HG03575 (cell line): ENCODE measurements around the gene MORC1.

Experiments used
- ATAC-seq: cut with Tn5 transposase; IDR thresholded peaks from one replicate; pipeline ENCODE4 v1.9.1; 2021; ENCODE audit not compliant: unreplicated experiment, insufficient number of reproducible peaks, low FRiP score; ENCODE audit errors: extremely low read depth

Gene MORC1

DNA sequence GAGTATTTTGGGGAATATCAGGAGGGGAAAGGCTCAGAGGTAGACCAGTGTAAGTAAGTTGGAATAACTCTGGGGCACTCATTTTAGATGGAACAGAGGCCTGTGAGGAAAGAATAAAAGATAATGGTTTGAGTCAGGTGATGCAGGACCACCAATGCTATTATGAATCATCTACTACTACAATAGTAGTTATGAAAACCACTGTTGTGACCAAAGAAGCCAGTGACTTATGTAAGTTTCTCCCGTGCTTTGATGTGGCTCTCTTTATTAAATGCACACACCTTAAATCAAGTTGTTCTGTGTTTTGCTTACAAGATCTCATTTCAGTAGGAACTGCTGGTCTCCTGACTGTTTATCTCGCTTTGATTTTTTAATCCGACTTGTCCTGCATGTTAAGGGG, 151.2 kb downstream of the MORC1 start:
- no peak for ATAC-seq

DNA sequence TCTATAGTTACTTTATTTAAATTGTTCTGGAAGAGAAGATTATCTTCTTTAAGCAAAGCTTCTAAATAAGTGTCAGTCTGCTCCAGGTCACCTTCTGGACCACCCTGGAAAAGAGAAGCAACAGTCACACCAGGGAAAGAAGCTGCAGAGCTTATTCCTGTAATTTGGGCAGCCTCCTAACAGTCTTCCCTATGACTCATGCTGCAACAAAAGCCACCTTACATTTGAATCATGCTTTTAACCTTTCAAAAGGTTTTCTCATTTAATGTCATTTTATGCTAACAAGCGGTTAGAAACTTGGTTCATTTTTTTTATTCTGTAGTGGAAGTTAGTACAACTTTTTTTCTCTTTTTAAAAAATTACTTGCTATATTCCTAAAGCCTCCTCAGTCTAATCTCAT, 158.9 kb downstream of the MORC1 start:
- no peak for ATAC-seq

DNA sequence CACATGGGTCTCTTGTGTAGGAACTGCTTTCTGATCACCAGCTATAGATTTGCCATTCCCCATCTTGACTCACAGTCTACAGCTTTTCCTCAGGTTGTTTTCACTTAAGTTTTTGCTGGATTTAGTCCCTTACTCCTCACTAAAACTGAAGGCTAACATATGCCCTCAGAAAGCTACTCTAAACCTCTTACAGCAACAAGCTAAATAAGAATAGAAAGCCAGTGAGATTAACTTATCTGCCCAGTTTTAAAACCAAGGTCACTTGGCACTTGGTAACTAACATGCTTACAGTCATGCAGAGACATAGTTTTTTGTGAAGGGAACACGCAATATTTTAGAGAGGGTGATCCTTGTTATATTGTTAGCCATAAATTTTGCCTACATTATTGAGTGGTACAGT, 164.2 kb downstream of the MORC1 start, which contains the start of gene GUCA1C:
Gene GUCA1C (minus strand): TSS at position 180 of the 400 bp plus-strand sequence. CDS start 117 bp downstream, at position 63.
- no peak for ATAC-seq

DNA sequence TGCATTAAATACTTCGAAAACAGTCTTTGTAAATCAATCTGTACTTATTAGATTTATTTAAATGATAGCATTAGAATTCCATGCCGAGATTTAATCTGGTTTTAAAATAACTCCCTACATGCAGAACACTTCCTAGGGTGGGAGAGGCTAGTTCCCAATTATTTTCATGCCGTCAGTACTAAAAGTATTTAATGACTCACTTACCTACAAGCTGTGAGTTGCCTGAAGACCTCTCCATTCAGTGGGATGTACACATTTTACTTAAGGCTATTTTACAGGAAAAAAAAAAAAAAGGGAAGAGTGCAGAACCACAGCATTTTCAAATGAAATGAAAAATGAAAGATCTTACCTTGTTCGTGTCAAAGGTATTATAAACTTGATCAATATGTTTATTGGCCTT, 164.7 kb downstream of the MORC1 start:
- no peak for ATAC-seq

DNA sequence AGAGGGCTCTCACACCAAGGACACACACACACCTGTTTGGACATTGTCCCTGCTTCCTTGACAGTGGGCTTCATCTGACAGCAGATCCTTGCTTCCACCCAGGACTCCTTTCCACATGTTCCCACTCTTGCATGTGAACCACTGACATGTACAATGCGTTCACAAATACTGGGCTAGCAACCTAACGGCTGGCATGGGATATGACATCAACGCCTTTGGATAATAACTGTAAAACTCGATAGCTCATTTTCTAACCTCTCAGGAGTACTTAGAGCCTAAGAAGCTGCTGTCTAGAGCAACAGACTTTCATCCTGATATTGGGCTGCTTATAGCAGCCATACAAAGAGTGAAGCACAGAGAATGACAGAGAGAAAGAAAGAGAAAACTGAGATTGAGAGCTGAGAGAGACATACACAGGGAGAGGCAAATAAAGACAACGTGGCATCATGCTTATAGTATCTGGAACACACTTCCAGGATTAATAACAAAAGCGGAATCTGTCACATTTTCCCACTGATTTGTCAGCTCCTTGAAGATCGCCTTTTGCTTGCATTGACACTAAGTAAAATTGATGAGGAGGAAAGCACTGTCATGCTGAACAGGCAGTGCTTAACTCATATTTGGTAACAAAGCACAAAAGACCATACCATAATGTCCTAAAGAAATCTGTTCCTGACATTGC, 166.0 kb downstream of the MORC1 start:
- ATAC-seq, result no peak

DNA sequence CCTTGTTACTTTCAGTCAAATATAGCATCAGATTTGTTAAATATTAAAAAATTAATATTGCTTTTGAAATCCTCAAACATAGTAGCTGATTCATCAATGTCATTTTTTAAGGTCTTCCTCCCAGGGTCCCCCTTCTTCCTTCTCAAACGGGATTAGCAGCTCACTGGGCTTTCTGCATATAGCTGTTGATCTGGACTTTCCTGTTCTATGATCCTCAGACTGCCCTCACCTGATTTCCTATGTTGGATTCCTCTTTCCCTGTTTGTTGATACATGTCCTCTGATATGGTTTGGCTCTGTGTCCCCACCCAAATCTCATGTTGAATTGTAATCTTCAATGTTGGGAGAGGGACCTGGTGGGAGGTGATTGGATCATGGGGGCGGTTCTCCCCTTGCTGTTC, 170.1 kb downstream of the MORC1 start:
- ATAC-seq, result no peak

DNA sequence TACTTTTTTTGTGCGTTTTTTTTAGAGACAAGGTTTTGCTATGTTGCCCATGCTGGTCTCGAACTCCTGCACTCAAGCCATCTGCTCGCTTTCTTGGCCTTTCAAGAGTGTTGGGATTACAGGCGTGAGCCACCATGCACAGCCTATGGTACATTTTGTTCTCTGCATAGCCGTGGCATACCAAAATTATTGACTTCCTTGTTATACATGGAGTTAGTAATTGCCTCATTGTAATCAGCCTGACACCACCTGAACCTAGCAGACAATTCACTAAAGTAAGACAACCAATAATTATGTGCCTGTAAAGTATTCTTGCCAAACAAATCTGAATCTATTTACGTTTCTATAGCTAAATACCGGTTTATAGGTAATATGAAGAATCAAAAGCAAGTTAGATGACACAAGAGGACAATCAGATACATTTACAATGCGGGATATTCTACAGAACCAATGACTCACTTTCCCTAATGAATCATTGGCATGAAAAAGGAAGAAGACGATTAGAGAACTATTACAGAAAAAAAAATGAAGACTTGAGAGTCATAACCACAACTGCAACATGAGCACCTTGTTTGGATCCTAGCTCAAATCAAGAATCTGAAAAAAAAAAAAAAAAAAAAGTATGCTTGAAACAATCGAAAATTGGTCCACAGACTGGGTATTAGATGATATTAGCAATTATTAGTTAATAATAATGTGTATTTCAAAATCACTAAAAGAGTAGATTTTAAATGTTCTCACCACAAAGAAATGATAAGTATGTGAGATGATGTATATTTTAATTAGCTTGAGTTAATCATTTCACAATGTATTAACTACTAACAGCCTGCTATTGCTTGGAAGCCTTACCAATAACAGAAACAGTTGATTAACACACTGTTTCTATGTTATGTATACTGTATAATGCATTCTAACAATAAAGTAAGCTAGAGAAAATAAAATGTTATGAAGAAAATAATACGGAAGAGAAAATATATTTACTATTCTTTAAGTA, 171.3 kb downstream of the MORC1 start:
- no peak for ATAC-seq

DNA sequence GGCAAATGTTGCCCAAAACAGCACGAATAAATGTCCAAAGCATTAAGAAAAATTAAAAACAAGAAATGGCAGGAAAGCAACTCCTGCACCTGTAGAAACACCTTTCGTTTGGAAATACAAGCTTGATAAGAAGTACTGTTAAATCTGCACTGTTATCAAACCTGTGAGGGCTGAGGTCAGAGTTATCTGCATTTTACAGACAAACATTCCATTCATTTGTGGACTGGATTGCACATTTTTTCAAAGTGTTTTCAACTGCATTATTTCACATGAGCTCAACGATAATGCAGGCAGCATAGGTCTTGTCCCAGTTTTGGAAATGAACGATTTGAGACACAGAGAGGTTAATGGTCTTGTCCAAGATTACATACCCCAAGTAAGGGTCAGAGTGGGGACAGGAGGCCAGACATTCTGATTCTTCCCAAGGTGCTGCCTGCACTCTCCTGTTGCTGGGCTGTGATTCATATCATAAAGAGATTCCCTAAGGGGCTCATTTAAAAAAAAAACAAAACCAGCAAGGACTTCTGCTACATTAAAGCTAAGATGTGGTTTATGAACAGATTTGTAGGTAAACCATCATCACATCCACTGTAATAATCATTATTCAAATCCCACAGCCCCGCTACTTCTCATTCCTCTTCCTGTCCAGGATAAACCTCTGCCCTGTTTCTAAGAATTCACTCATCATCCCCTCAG, 177.2 kb downstream of the MORC1 start:
- no peak for ATAC-seq

DNA sequence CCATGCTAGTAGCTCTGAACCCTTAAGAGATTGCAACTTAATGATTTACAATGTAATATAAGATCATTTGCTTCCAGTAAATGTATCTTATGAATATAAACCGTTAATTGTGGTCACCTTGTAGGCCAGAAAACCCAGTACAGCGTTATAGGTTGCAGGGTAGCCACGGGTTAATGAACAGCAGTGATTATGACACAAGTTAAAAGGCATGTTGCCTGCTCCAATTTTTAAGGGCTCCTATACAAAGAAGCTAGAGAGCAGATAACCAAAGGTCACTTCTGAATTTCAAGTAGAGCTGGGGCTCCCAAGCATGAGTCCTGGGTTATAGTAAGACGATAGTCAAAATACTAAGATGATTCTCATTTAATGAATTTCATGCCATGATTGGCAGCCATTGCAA, 177.8 kb downstream of the MORC1 start:
- no peak for ATAC-seq

DNA sequence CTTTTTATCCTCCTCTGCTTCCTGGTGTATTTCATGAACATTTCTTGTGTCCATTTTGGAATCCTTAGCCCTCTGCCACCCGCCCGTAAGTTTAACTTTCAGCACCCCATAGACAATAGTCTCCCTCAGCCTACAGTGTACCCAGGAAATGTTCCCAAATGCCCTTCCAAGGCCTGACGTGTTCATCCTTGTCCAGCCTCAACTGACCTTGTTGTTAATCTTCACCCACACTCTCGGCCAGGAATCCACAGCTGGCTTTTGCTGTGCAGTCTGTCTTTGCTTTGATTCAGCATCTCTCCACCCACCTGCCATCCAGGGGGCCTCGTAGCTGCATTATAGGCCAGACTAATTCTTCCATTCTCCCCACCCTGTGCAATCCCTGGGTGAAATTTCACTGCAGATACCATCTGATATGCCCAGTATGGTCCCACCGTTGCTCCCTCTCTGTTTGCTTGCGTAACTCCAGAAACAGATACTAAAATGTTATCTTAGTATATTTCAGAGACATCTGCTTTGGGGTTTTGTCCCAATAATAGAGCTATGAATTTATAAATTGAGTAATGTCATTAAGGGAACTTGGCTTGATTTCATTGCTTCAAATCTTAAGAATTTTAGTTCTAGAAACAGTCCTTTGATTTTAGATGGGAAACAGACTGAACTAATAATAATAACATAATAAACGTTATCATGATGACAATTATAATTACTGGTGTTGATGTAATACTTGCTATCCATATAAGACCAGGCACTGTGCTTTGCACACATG, 180.8 kb downstream of the MORC1 start:
- ATAC-seq, result no peak

DNA sequence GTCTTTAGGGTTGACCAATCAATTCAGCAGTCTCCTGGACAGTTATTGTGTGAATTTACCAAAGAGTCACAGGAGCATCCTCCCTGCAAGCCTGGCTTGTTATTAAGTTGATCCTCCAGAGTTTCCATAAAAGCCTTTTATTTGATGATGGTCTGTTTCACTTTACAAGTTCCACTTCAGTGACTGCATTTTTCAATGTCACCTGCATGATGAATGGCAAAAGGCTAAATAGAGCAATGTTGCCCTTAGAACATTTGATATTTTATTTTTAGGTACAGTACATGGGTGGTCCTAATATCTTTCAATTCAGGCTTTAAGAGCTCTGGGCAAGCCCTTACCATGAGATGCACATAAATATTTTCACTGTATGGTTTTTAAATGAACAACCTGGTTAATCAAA, 186.9 kb downstream of the MORC1 start:
- no peak for ATAC-seq

DNA sequence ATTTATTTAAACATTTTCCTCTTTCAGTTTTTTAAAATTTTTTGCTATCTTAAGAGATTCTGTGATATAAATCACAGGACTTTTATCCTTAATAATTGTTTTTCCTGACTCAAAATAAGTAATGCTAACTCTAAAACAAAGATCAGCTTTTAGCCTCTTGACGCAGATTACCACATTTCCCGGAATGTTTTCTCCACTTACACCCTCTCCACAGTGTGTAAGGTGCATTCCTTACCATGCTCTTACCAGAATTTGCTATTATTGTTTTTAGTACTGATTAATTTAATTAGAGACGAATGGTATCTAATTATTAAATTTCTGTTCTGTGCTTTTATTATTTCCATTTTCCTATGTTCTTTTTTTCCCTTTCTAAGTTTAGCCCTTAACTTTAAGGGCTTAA, 199.1 kb downstream of the MORC1 start:
- ATAC-seq, result no peak

DNA sequence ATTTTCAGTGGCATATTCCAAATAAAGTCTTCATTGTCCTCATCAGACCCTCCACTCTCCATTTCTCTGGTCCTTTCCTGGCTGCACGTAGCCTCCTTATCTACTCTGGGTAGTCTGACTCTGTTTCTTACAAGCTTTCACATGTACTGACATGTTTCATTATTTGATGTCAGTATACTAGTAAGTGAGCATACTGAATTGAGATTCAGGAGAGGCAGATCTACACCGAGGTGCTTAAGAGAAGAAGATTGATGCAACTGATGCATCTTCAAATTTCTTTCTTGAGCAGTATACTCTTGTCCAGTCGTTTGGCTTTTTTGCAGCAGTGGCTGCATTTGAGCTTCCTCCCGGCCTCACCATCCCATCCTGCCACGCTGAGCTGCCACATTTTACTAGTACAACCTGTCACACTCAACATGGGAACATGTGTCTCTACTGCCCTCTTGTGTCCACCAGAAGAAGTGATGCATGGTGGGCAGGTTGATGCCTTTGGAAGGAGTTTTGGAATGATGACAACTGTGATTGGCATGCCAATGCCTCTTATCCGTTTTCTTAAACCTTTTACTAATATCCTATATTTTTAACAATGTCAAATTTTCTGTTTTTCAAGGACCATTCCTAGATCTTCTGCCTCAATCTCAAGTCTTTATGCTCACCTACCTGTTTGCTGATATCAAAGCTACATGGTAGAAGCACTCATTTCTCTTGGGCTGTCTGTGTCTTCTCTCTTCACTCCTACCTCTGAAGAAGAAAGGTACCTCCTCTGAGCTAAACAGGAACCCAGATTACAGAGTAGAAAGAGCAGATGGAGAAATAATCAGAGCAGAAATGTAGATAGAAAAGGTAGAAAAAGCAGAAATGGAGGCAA, 202.9 kb downstream of the MORC1 start:
- ATAC-seq, result peak; percentile 67

DNA sequence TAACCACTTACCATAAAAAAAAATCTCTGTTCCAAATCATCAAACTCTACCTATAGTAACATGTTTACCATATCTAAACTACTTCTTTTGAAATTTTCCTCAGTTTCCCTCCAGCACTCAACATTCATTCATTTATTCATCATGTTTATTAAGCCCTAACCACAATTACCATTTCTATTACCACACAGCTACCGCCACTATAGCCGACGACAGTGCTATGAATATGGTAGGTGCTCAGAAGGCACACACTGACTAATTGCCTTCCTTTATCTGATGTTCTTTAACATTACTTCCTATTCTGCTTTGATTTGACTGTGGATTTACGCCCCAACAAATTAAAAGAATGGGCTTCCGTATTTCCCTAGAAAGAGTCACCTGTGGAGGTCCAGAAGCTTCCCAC, 208.1 kb downstream of the MORC1 start:
- no peak for ATAC-seq
